Hematopoietic multipotent progenitor cell (in vitro differentiated cells): ENCODE data around the gene LARGE1. TPM values are rescaled to one million over a fixed set of nuclear protein-coding genes. Genes with fewer than 3 reads are reported as not detected.

Experiments used
- small RNA-seq: library from RNA; depleted of rRNA; stranded (forward); fragments of <200 nt; gene quantifications from one replicate; pipeline ENCODE3, GENCODE V24; 2012
- total RNA-seq: library from RNA; depleted of rRNA; stranded (reverse); fragments of >200 nt; gene quantifications from one replicate; pipeline ENCODE4 v1.2.3, GENCODE V29; 2012

LARGE1 gene
- total RNA-seq, 1 donor: 1.6 TPM

Small RNA genes lying within 50 kb of the gene (small RNA-seq; reads per million reads assigned to genes)
- not detected for gene MIR4764
- not detected for gene SNORA50B
